Measurements from ENCODE around the gene TWF2. TPM values are rescaled to one million over a fixed set of nuclear protein-coding genes. Genes with fewer than 3 reads are reported as not detected.

Gene TWF2
- total and polyA plus RNA-seq, 2 of the 13 experiments (the other 11 are each of a cell fraction or from before 2014, with no cell fraction given), result 45.5 to 108 TPM

- no peak for TF ChIP-seq MED8 (CRISPR knock-in tag; IDR thresholded peaks at IDR 0.05; ENCODE audit: insufficient replicate concordance)
- peak; percentile 29; the same call in 1 of the 2 replicates for TF ChIP-seq ZNF609 (CRISPR knock-in tag; IDR thresholded peaks at IDR 0.05; ENCODE audit: borderline replicate concordance)
- 0 out of 2 replicates have a peak, but pooled peaks have one; percentile 36 for TF ChIP-seq SKIL (CRISPR knock-in tag; IDR thresholded peaks at IDR 0.05; ENCODE audit: borderline replicate concordance)
- no peak for TF ChIP-seq ZIK1 (CRISPR knock-in tag; IDR thresholded peaks at IDR 0.05; ENCODE audit: borderline replicate concordance, low read depth)
- no peak for TF ChIP-seq ZNF569 (CRISPR knock-in tag; IDR thresholded peaks at IDR 0.05; ENCODE audit: borderline replicate concordance)
- TF ChIP-seq GABPB1 (CRISPR knock-in tag; IDR thresholded peaks at IDR 0.05), result no peak
Measured at GRCh38 chr3:52182196-52182595, 56.8 kb downstream of the TWF2 start (continued).
